Epithelial cell of proximal tubule (primary cell): Measurements from ENCODE around the gene SYCP2L. TPM values are rescaled to one million over a fixed set of nuclear protein-coding genes. Genes with fewer than 3 reads are reported as not detected.

ENCODE experiments used
- DNase-seq: peaks from one replicate; pipeline ENCODE4 v3.0.0-alpha.2; 2011; ENCODE audit warnings: low read depth
- H3K4me3 ChIP-seq: 2 replicates; pipeline ENCODE4 v1.5.1; 2011; ENCODE audit warnings: low read depth, mild to moderate bottlenecking, low read length
- total RNA-seq: library from RNA; depleted of rRNA; stranded (reverse); fragments of >200 nt; gene quantifications from 2 replicates; pipeline ENCODE4 v1.2.3, GENCODE V29; 2015
- TF ChIP-seq, protein P1 (sequence below): conservative IDR thresholded peaks from 2 replicates; pipeline ENCODE4 v1.5.1; 2012; ENCODE audit warnings: low read depth, mild to moderate bottlenecking, low read length

The SYCP2L gene
- total RNA-seq = 1.4 and 3.4 TPM in 2 replicates

- TF ChIP-seq, protein P1, sequence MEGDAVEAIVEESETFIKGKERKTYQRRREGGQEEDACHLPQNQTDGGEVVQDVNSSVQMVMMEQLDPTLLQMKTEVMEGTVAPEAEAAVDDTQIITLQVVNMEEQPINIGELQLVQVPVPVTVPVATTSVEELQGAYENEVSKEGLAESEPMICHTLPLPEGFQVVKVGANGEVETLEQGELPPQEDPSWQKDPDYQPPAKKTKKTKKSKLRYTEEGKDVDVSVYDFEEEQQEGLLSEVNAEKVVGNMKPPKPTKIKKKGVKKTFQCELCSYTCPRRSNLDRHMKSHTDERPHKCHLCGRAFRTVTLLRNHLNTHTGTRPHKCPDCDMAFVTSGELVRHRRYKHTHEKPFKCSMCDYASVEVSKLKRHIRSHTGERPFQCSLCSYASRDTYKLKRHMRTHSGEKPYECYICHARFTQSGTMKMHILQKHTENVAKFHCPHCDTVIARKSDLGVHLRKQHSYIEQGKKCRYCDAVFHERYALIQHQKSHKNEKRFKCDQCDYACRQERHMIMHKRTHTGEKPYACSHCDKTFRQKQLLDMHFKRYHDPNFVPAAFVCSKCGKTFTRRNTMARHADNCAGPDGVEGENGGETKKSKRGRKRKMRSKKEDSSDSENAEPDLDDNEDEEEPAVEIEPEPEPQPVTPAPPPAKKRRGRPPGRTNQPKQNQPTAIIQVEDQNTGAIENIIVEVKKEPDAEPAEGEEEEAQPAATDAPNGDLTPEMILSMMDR = peak; percentile 35
- peak within 1 kb of the TSS; percentile 58 for H3K4me3 ChIP-seq
- DNase-seq = peak; percentile 20
These were observed at the start of gene SYCP2L for GRCh38 chr6:10886691-10887502. Gene SYCP2L, plus strand, starts transcription at chr6:10887052. Its CDS starts 75 bp downstream, at chr6:10887127.

DNA sequence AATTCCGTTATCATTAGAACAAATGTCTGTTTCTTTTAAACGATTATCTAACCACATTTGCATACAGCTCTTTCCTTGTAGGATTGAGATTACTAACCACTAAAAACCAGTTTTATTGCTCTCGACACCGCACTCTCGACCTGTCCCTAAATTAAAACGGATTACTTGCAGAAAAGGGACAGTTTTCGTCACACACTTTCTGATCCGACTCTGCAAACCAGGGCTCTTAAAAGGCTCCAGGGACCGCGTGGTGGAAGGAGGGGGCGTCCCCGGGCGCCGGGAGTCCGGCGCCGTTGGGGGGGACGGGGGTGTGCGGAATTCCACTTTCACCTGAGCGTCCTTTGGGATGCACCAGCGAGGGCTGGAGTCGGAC, 49.2 kb upstream of the SYCP2L start:
- H3K4me3 ChIP-seq = peak overlapping the region; percentile 71
- no peak for DNase-seq
- TF ChIP-seq, protein P1 = no peak

GRCh38 chr6:10837995-10838793, 48.7 kb upstream of the SYCP2L start, which contains the start of gene MAK:
Gene MAK, minus strand, starts transcription at chr6:10838539. Its CDS starts 7,891 bp downstream, at chr6:10830648.
- TF ChIP-seq, protein P1 = no peak
- H3K4me3 ChIP-seq = peak within 1 kb of the TSS; percentile 71
- peak; percentile 38 for DNase-seq

DNA sequence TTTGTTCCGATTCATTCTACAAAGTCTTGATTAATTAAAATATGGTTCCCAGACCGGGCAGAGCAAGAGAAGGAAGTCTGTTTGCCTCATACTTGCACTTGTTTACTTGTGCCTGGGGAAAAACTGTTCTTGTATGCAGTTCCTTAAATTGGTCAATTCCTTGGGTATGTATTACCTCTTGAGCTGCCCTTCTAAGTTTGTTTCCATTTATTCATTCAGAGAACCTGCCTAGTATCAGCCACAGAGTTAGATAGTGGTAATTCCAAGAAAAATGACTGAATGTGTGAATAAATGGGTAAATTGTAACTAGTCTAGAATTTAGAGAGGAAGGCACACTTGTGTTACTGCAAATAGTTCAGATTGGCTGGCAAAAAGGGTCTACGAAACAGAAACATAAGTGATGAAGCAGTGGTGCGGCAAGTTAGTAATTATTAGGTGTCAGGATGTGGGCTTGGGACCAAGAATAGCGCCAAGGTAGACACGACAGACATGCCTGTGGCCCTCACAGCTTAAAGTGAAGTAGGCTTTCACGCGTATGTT, 48.0 kb upstream of the SYCP2L start:
- TF ChIP-seq, protein P1 = no peak
- H3K4me3 ChIP-seq = peak overlapping the region; percentile 71
- DNase-seq = peak; percentile 9

DNA sequence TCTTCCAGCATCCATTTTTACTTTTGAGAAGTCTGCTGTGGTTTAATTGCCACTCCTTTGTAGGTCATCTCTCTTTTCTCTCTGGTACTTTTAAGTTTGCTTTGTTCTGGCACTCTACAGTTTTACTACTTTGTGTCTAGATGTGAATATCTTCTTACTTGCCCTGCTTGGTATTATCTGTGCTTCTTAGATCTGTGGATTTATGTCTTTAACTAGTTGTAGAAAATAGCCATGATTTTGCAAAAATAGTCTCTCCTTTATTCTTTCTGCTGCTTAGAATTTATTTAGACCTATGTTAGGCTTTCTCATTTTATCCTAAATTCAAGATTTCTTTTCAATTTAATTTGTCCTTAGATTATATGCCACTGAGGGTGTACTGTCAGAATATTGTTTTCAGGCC, 43.3 kb upstream of the SYCP2L start:
- no peak overlapping the region for H3K4me3 ChIP-seq
- TF ChIP-seq, protein P1 = no peak
- no peak for DNase-seq

DNA sequence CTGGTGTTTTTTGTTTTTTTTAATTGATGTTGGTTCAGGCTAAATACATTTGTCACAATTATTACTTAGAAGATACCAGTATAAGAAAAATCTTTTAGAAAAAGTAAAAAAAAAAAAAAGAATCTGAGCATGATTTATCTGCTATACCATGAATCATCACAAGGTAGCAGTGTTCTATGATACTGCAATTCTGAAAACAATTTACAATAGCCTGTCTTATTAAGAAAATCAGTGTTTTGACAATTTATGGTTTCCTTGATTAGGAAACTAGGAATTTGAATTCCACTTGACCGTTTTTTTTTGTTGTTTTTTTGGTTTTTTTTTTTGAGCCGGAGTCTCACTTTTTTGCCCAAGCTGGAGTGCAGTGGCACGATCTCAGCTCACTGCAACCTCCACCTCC, 39.2 kb upstream of the SYCP2L start:
- DNase-seq = no peak
- no peak overlapping the region for H3K4me3 ChIP-seq
- TF ChIP-seq, protein P1 = no peak
